Endothelial cell (in vitro differentiated cells): ENCODE data around the gene PIK3CD. TPM values are rescaled to one million over a fixed set of nuclear protein-coding genes. Genes with fewer than 3 reads are reported as not detected.

Experiments
- DNase-seq: peaks from one replicate; pipeline ENCODE4 v3.0.0; 2021; ENCODE audit warnings: low spot score
- H3K27ac Mint-ChIP-seq: one replicate; pipeline ENCODE4 v1.8.0; 2021; ENCODE audit warnings: mixed read lengths, inconsistent platforms; ENCODE audit not compliant: unreplicated experiment
- H3K27me3 Mint-ChIP-seq: one replicate; pipeline ENCODE4 v1.8.0; 2021; ENCODE audit warnings: mild to moderate bottlenecking, moderate library complexity, mixed read lengths, inconsistent platforms; ENCODE audit not compliant: unreplicated experiment
- H3K36me3 Mint-ChIP-seq: one replicate; pipeline ENCODE4 v1.8.0; 2021; ENCODE audit warnings: mild to moderate bottlenecking, low read depth, mixed read lengths, inconsistent platforms; ENCODE audit not compliant: unreplicated experiment
- H3K4me1 Mint-ChIP-seq: one replicate; pipeline ENCODE4 v1.8.0; 2021; ENCODE audit warnings: mild to moderate bottlenecking, mixed read lengths, inconsistent platforms; ENCODE audit not compliant: unreplicated experiment
- H3K4me3 Mint-ChIP-seq: one replicate; pipeline ENCODE4 v1.8.0; 2021; ENCODE audit warnings: mild to moderate bottlenecking, mixed read lengths, inconsistent platforms; ENCODE audit not compliant: unreplicated experiment
- H3K9me3 Mint-ChIP-seq: one replicate; pipeline ENCODE4 v1.8.0; 2021; ENCODE audit warnings: mixed read lengths, inconsistent platforms; ENCODE audit not compliant: unreplicated experiment
- CTCF ChIP-seq: fragments of 200-600 bp; sonication (generic); IDR thresholded peaks from one replicate; pipeline ENCODE4 v1.5.0; 2021; ENCODE audit warnings: antibody characterized with exemption; ENCODE audit not compliant: unreplicated experiment
- total RNA-seq: library from RNA; stranded (reverse); fragmentation: NEBNext Ultra II Directional; extraction: Animal tissue kit (Norgen Biotek cat#: 25700); gene quantifications from one replicate; pipeline ENCODE4 v1.2.1, GENCODE V29; 2021; ENCODE audit not compliant: unreplicated experiment

The PIK3CD gene
- total RNA-seq, 1 donor from 2014 or later: 30.3 TPM

- Mint-ChIP-seq H3K4me1 (peaks cover 32% of the 10 kb centered on the region), H3K36me3 (peaks cover 10% of the 10 kb centered on the region), H3K9me3 (no peaks in the 10 kb centered on the region), H3K4me3 (peak overlapping the region; percentile 90), H3K27ac (no peak overlapping the region), H3K27me3 (no peaks in the 10 kb centered on the region)
- DNase-seq: peak; percentile 93
- TF ChIP-seq CTCF: no peak
Observed at GRCh38 chr1:9689011-9689706, 37.6 kb downstream of the PIK3CD start.

- H3K36me3 Mint-ChIP-seq: peaks cover 10% of the 10 kb centered on the region
- no peak for TF ChIP-seq CTCF
- peak; percentile 57 for DNase-seq
- H3K4me1 Mint-ChIP-seq: peaks cover 29% of the 10 kb centered on the region
- peak overlapping the region; percentile 92 for H3K27ac Mint-ChIP-seq
- H3K4me3 Mint-ChIP-seq: peak overlapping the region; percentile 94
- no peaks in the 10 kb centered on the region for H3K27me3 Mint-ChIP-seq
- no peaks in the 10 kb centered on the region for H3K9me3 Mint-ChIP-seq
Observed at GRCh38 chr1:9689971-9690381, 38.4 kb downstream of the PIK3CD start.

- Mint-ChIP-seq H3K27me3 (no peaks in the 10 kb centered on the region), H3K4me1 (peaks cover 29% of the 10 kb centered on the region), H3K36me3 (peaks cover 10% of the 10 kb centered on the region), H3K27ac (peak overlapping the region; percentile 92), H3K9me3 (no peaks in the 10 kb centered on the region), H3K4me3 (peak overlapping the region; percentile 94)
- no peak for TF ChIP-seq CTCF
- DNase-seq: peak; percentile 22
Observed at GRCh38 chr1:9690440-9691107, 39.0 kb downstream of the PIK3CD start.

GRCh38 chr1:9691108-9691445, 39.5 kb downstream of the PIK3CD start:
- H3K9me3 Mint-ChIP-seq: no peaks in the 10 kb centered on the region
- peaks cover 27% of the 10 kb centered on the region for H3K4me1 Mint-ChIP-seq
- no peaks in the 10 kb centered on the region for H3K27me3 Mint-ChIP-seq
- H3K4me3 Mint-ChIP-seq: peak overlapping the region; percentile 94
- no peak for DNase-seq
- H3K36me3 Mint-ChIP-seq: peaks cover 10% of the 10 kb centered on the region
- no peak overlapping the region for H3K27ac Mint-ChIP-seq
- TF ChIP-seq CTCF: no peak

DNA sequence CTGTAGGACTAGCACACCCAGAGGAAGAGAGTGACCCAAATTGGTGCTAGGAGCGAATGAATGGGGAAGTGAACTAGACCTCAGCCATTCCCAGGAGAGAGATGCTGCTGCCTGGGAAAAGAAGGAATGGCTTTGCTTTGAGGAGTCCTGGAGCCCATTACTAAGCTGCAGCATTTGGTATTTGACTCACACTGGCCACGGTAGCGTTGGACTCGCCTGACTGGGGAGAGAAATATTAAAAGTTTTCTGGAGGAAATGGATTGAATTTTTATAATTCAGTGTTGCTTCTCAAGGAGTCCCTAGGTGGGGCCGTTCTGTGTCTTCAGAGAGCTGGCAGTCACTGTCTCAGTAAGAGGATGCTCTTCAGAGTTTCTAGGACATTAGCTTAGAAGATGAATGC, 40.2 kb downstream of the PIK3CD start:
- DNase-seq: no peak
- no peak overlapping the region for H3K27ac Mint-ChIP-seq
- TF ChIP-seq CTCF: no peak

More for the DNA sequence above, 40.2 kb downstream of the PIK3CD start:
- H3K36me3 Mint-ChIP-seq: peaks cover 10% of the 10 kb centered on the region
- H3K4me3 Mint-ChIP-seq: no peak overlapping the region
- peaks cover 26% of the 10 kb centered on the region for H3K4me1 Mint-ChIP-seq
- no peaks in the 10 kb centered on the region for H3K9me3 Mint-ChIP-seq
- H3K27me3 Mint-ChIP-seq: no peaks in the 10 kb centered on the region
